HG03521 (cell line): ENCODE data around the gene SPATA25.
"Not testable (repeated sequence)": the region's sequence is repeated elsewhere in the genome, so short reads cannot be mapped to it uniquely, and the experiment has no call there.

Source experiments
- ATAC-seq: cut with Tn5 transposase; IDR thresholded peaks from one replicate; pipeline ENCODE4 v1.9.1; 2021; ENCODE audit warnings: mild to moderate bottlenecking, moderate library complexity; ENCODE audit not compliant: unreplicated experiment

SPATA25 gene

GRCh38 chr20:45917790-45918141 is 30.3 kb upstream of the SPATA25 start:
- no peak for ATAC-seq

GRCh38 chr20:45913116-45913515 is 25.7 kb upstream of the SPATA25 start:
- ATAC-seq = no peak

GRCh38 chr20:45912344-45912682 is 24.9 kb upstream of the SPATA25 start:
- no peak for ATAC-seq

- ATAC-seq = no peak
Measured at GRCh38 chr20:45911486-45912343, 24.3 kb upstream of the SPATA25 start, which contains the start of gene PLTP. Gene PLTP (minus strand): TSS chr20:45912155. CDS start chr20:45911452, 703 bp downstream.

- peak; percentile 90 for ATAC-seq
Measured at GRCh38 chr20:45910670-45911485, 23.5 kb upstream of the SPATA25 start.

GRCh38 chr20:45909817-45910669 is 22.6 kb upstream of the SPATA25 start:
- ATAC-seq = no peak

GRCh38 chr20:45909336-45909808 is 21.9 kb upstream of the SPATA25 start:
- ATAC-seq = no peak

- ATAC-seq = no peak
Measured at GRCh38 chr20:45908084-45908483, 20.7 kb upstream of the SPATA25 start.

GRCh38 chr20:45907219-45907948 is 20.0 kb upstream of the SPATA25 start:
- no peak for ATAC-seq

- ATAC-seq = no peak
Measured at GRCh38 chr20:45905505-45906079, 18.2 kb upstream of the SPATA25 start.

GRCh38 chr20:45904583-45905504 is 17.4 kb upstream of the SPATA25 start:
- ATAC-seq = no peak

- no peak for ATAC-seq
Measured at GRCh38 chr20:45902199-45902701, 14.8 kb upstream of the SPATA25 start.

- not testable (repeated sequence) for ATAC-seq
Measured at GRCh38 chr20:45901332-45901731, 13.9 kb upstream of the SPATA25 start.

- ATAC-seq = no peak
Measured at GRCh38 chr20:45899046-45899835, 11.8 kb upstream of the SPATA25 start.

GRCh38 chr20:45898285-45898684 is 10.9 kb upstream of the SPATA25 start:
- no peak for ATAC-seq

GRCh38 chr20:45897692-45898091 is 10.3 kb upstream of the SPATA25 start:
- no peak for ATAC-seq

GRCh38 chr20:45897289-45897688 is 9.9 kb upstream of the SPATA25 start:
- no peak for ATAC-seq

GRCh38 chr20:45896641-45897161 is 9.3 kb upstream of the SPATA25 start:
- ATAC-seq = no peak
